GM18868 (cell line): ENCODE results near the gene FSIP1.
A peak's percentile ranks its signal among the peaks of the same experiment; 100 is the strongest.

ENCODE experiments used
- ATAC-seq: cut with Tn5 transposase; IDR thresholded peaks from one replicate; pipeline ENCODE4 v1.9.1; 2021; ENCODE audit warnings: mild to moderate bottlenecking, moderate library complexity; ENCODE audit not compliant: unreplicated experiment

The FSIP1 gene

GRCh38 chr15:39792844-39793335 lies 10.2 kb upstream of the FSIP1 start:
- ATAC-seq, result no peak

- no peak for ATAC-seq
These were observed 9.6 kb upstream of the FSIP1 start for GRCh38 chr15:39792025-39792843.

GRCh38 chr15:39789736-39790135 lies 7.1 kb upstream of the FSIP1 start:
- no peak for ATAC-seq

GRCh38 chr15:39788800-39789565 lies 6.3 kb upstream of the FSIP1 start:
- no peak for ATAC-seq

- peak; percentile 74 for ATAC-seq
These were observed 5.5 kb upstream of the FSIP1 start for GRCh38 chr15:39788108-39788507.

GRCh38 chr15:39787479-39787878 lies 4.8 kb upstream of the FSIP1 start:
- no peak for ATAC-seq

GRCh38 chr15:39786447-39787056 lies 3.9 kb upstream of the FSIP1 start:
- no peak for ATAC-seq

GRCh38 chr15:39785841-39786240 lies 3.2 kb upstream of the FSIP1 start:
- no peak for ATAC-seq

GRCh38 chr15:39785139-39785538 lies 2.5 kb upstream of the FSIP1 start:
- ATAC-seq, result no peak

GRCh38 chr15:39784638-39785037 lies 2.0 kb upstream of the FSIP1 start:
- no peak for ATAC-seq

GRCh38 chr15:39784125-39784524 lies 1.5 kb upstream of the FSIP1 start:
- no peak for ATAC-seq

GRCh38 chr15:39783244-39783820 lies 691 bp upstream of the FSIP1 start:
- no peak for ATAC-seq

- ATAC-seq, result no peak
These were observed 706 bp downstream of the FSIP1 start for GRCh38 chr15:39781967-39782302.

- ATAC-seq, result no peak
These were observed 1.3 kb downstream of the FSIP1 start for GRCh38 chr15:39781147-39781966.

- ATAC-seq, result no peak
These were observed 4.6 kb downstream of the FSIP1 start for GRCh38 chr15:39778021-39778420.

GRCh38 chr15:39777496-39777895 lies 5.1 kb downstream of the FSIP1 start:
- no peak for ATAC-seq

GRCh38 chr15:39776068-39776467 lies 6.6 kb downstream of the FSIP1 start:
- ATAC-seq, result no peak

GRCh38 chr15:39774688-39775267 lies 7.9 kb downstream of the FSIP1 start:
- peak; percentile 77 for ATAC-seq

- ATAC-seq, result no peak
These were observed 11.6 kb downstream of the FSIP1 start for GRCh38 chr15:39770748-39771689.
